ENCODE measurements around the gene TRERF1. TPM values are rescaled to one million over a fixed set of nuclear protein-coding genes. Genes with fewer than 3 reads are reported as not detected.

Gene TRERF1
- total and polyA plus RNA-seq, 2 of the 8 experiments (the other 6 are each of a cell fraction or from before 2014, with no cell fraction given) = 10.8 to 21.5 TPM

DNA sequence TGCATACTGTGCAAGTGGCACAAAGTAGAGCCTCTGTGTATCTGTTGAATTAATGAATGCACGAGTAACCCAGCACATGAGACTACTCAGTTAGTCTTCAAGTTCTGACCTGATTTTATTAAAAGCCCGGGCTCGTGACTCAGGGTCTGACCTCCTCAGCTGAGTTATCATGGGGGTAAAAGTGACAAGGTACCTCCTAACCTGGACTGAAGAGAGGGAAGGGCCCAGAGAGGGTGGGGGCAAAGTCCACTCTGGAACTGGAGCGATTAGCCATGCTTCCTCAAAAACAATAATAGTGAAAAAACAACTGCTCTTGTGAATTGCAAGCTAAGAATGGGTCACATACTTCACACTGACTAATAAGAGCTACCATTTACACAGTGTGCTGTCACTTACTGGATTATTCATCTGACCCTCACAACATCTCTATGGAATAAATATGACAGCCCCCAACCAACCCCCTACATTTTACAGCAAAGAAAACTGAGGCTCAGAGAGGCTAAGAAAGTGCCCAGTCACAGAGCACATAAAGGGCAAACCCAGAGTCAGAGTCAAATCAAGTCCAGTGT lies 26.7 kb downstream of the TRERF1 start:
- no peak overlapping the region for H3K9ac ChIP-seq (replicated peaks in 1 of 4; ENCODE audit: extremely low read depth in 1 of 4, low read depth in 3 of 4, low read length in 3 of 4)

More for the DNA sequence above, 26.7 kb downstream of the TRERF1 start:
- Histone ChIP-seq H3K14ac (ENCODE audit: insufficient read length) (no peak overlapping the region), H4K8ac (ENCODE audit: extremely low read depth, insufficient read depth, low read length) (no peak overlapping the region), H2BK5ac (ENCODE audit: low read depth, low read length) (no peak overlapping the region), H3K4ac (replicated peaks; ENCODE audit: insufficient read length, low read depth, low read length) (no peak overlapping the region), H3K56ac (replicated peaks; ENCODE audit: insufficient read length, low read depth, low read length) (no peak overlapping the region), H3K4me2 (ENCODE audit: insufficient read depth in 1 of 2, low read depth in 2 of 2, low read length in 2 of 2) (no peak overlapping the region), H3K4me1 (replicated peaks in 1 of 4; ENCODE audit: control insufficient read depth in 3 of 4, insufficient read depth in 4 of 4, low read length in 3 of 4) (peaks cover 4 to 14% (median 8%) of the 10 kb centered on the region in 4 experiments; a peak in 5 of 7 replicates), H4K20me1 (replicated peaks in 1 of 2; ENCODE audit: control insufficient read depth in 1 of 2, insufficient read depth in 2 of 2, low read length in 2 of 2) (peaks cover 8 to 14% of the 10 kb centered on the region in 2 experiments), H4K91ac (replicated peaks; ENCODE audit: insufficient read length, low read length) (no peak overlapping the region), H4K5ac (ENCODE audit: insufficient read length, low read depth, low read length) (no peak overlapping the region), H3K18ac (ENCODE audit: extremely low read depth, low read length) (no peak overlapping the region), H3K27me3 (replicated peaks in 1 of 4; ENCODE audit: control insufficient read depth in 3 of 4, extremely low read depth in 1 of 4, insufficient read depth in 3 of 4, low read length in 3 of 4) (no peaks in the 10 kb centered on the region), H2AK5ac (ENCODE audit: low read depth, low read length) (no peak overlapping the region), H2AFZ (ENCODE audit: low read length) (no peak overlapping the region), H3K36me3 (ENCODE audit: control insufficient read depth in 2 of 4, insufficient read depth in 4 of 4, low read length in 3 of 4) (no peaks in the 10 kb centered on the region), H3K23me2 (ENCODE audit: low read depth, low read length) (no peaks in the 10 kb centered on the region), H3K9me3 (ENCODE audit: insufficient read depth in 2 of 2, low read depth in 1 of 2, low read length in 1 of 2) (no peaks in the 10 kb centered on the region), H2BK12ac (ENCODE audit: low read depth, low read length) (no peak overlapping the region), H2BK120ac (replicated peaks; ENCODE audit: low read depth, low read length) (no peak overlapping the region), H3K79me1 (ENCODE audit: low read depth, low read length) (peaks cover 12% of the 10 kb centered on the region), H3K23ac (ENCODE audit: insufficient read length) (no peak overlapping the region), H2BK20ac (ENCODE audit: low read length) (no peak overlapping the region), H3K79me2 (ENCODE audit: control insufficient read depth in 1 of 2, insufficient read depth in 2 of 2, low read length in 2 of 2) (peaks cover 10 to 96% of the 10 kb centered on the region in 2 experiments; a peak in 3 of 4 replicates), H3K4me3 (ENCODE audit: extremely low read depth in 1 of 4, insufficient read depth in 2 of 4, low read depth in 3 of 4, low read length in 4 of 4) (no peak overlapping the region), H2BK15ac (ENCODE audit: low read length) (no peak overlapping the region), H3K27ac (ENCODE audit: low read depth, low read length) (no peak overlapping the region)
- WGBS, 2 experiments (ENCODE audit: extremely low coverage in 1 of 2, insufficient coverage in 1 of 2, insufficient read length in 1 of 2, insufficient replicate concordance in 2 of 2, low coverage in 1 of 2, low lambda C conversion rate in 2 of 2, missing lambda C conversion rate in 1 of 2) = 86% methylated on average over 4 of the region's 4 CpGs; no CpG with 5 or more reads in 1 of the 2 experiments
- CTCF ChIA-PET (ENCODE audit: partially characterized antibody) = interaction anchor here (1.0 to 1.4 kb wide), 5 partner anchors 25 to 163 kb away, joined by 3 to 5 read pairs (median 3); no protein-coding TSS in a partner anchor
- FAIRE-seq (no peak), DNase-seq (ENCODE audit: low read depth in 1 of 2, low spot score in 2 of 2) (no peak)
- POLR2A ChIA-PET (ENCODE audit: partially characterized antibody) = interaction anchor here (0.7 to 1.8 kb wide), 5 partner anchors 10 to 1394 kb away, joined by 3 to 4 read pairs (median 4); no protein-coding TSS in a partner anchor
- TF ChIP-seq ATF2 (IDR thresholded peaks at IDR 0.05; ENCODE audit: low read length) = no peak

All from H1 (cell line).